ENCODE data around the gene MCF2L.

- no peak for TF ChIP-seq CTCF (IDR thresholded peaks at IDR 0.05; ENCODE audit: poor library complexity, severe bottlenecking)
- no peak for TF ChIP-seq POLR2AphosphoS5 (IDR thresholded peaks at IDR 0.05)
- no peak for TF ChIP-seq MXI1 (conservative IDR thresholded peaks at IDR 0.05; ENCODE audit: poor library complexity, severe bottlenecking)
- TF ChIP-seq, protein P1, sequence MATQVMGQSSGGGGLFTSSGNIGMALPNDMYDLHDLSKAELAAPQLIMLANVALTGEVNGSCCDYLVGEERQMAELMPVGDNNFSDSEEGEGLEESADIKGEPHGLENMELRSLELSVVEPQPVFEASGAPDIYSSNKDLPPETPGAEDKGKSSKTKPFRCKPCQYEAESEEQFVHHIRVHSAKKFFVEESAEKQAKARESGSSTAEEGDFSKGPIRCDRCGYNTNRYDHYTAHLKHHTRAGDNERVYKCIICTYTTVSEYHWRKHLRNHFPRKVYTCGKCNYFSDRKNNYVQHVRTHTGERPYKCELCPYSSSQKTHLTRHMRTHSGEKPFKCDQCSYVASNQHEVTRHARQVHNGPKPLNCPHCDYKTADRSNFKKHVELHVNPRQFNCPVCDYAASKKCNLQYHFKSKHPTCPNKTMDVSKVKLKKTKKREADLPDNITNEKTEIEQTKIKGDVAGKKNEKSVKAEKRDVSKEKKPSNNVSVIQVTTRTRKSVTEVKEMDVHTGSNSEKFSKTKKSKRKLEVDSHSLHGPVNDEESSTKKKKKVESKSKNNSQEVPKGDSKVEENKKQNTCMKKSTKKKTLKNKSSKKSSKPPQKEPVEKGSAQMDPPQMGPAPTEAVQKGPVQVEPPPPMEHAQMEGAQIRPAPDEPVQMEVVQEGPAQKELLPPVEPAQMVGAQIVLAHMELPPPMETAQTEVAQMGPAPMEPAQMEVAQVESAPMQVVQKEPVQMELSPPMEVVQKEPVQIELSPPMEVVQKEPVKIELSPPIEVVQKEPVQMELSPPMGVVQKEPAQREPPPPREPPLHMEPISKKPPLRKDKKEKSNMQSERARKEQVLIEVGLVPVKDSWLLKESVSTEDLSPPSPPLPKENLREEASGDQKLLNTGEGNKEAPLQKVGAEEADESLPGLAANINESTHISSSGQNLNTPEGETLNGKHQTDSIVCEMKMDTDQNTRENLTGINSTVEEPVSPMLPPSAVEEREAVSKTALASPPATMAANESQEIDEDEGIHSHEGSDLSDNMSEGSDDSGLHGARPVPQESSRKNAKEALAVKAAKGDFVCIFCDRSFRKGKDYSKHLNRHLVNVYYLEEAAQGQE (IDR thresholded peaks at IDR 0.05; ENCODE audit: borderline replicate concordance), result no peak
- no peak for TF ChIP-seq EZH2 (IDR thresholded peaks at IDR 0.05; ENCODE audit: borderline replicate concordance, insufficient read depth, low read length, poor library complexity, severe bottlenecking)
- TF ChIP-seq EP300 (conservative IDR thresholded peaks at IDR 0.05; ENCODE audit: poor library complexity, severe bottlenecking), result no peak
Observed at GRCh38 chr13:113053801-113054604, 85.0 kb downstream of the MCF2L start.

Data from neural cell (in vitro differentiated cells).